ENCODE measurements around the gene RPS19. TPM values are rescaled to one million over a fixed set of nuclear protein-coding genes. Genes with fewer than 3 reads are reported as not detected.

The RPS19 gene
- total RNA-seq, 2 donors from 2014 or later, result 454 to 832 TPM

DNA sequence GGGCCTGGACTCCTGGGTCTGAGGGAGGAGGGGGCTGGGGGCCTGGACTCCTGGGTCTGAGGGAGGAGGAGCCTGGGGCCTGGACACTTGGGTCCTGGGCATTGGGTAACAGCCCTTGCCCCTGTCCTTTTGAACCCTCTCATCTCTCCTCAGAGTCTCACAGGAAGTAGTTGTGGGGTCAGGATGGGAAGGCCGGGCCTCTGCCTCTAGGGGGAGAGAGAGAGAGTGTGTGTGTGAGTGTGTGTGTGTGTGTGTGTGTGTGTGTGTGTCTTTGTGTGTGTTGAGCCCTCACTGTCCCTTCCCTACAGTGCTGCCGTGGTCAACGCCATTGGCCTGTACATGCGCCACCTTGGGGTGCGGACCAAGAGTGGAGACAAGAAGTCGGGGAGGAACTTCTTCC lies 33.8 kb downstream of the RPS19 start:
- no peaks in the 10 kb centered on the region for H3K27me3 ChIP-seq
- TF ChIP-seq POLR2A (IDR thresholded peaks at IDR 0.05), result no peak
- TF ChIP-seq, protein P1, sequence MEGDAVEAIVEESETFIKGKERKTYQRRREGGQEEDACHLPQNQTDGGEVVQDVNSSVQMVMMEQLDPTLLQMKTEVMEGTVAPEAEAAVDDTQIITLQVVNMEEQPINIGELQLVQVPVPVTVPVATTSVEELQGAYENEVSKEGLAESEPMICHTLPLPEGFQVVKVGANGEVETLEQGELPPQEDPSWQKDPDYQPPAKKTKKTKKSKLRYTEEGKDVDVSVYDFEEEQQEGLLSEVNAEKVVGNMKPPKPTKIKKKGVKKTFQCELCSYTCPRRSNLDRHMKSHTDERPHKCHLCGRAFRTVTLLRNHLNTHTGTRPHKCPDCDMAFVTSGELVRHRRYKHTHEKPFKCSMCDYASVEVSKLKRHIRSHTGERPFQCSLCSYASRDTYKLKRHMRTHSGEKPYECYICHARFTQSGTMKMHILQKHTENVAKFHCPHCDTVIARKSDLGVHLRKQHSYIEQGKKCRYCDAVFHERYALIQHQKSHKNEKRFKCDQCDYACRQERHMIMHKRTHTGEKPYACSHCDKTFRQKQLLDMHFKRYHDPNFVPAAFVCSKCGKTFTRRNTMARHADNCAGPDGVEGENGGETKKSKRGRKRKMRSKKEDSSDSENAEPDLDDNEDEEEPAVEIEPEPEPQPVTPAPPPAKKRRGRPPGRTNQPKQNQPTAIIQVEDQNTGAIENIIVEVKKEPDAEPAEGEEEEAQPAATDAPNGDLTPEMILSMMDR (IDR thresholded peaks at IDR 0.05), result no peak
- intact Hi-C loops (cut with DNase I), result loop anchor here (5.0 kb wide), 1 partner anchor 33 kb away; the partner anchor contains the start of gene ERFL
- peaks cover 1 to 21% of the 10 kb centered on the region in 2 donors for H3K36me3 ChIP-seq (replicated peaks in 1 of 2; ENCODE audit: insufficient read depth in 1 of 2, low read depth in 2 of 2)
- no peaks in the 10 kb centered on the region for H3K4me1 ChIP-seq
- no peaks in the 10 kb centered on the region for H3K9me3 ChIP-seq
- no peak overlapping the region for H3K4me3 ChIP-seq
- ATAC-seq, result no peak
- WGBS, 2 donors, result 78 to 89% methylated on average over 4 to 6 of the region's 6 CpGs
- H3K27ac ChIP-seq, result no peak overlapping the region
- no peak for DNase-seq

DNA sequence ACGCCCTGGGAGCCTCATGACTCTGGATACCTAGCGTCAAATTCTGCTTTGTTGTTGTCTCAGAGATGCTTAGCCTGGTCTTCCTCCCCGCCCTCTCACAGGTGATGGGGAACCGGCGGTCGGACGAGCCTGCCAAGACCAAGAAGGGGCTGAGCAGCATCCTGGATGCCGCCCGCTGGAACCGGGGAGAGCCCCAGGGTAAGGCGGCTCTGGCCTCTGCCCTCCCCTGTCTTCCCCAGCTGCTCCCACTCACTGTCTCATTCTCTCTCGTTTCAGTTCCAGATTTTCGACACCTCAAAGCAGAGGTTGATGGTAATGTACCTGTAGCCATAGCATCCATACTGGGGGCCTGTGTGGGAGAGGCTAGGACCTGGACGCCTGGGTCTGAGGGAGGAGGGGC lies 34.3 kb downstream of the RPS19 start:
- DNase-seq (no peak), ATAC-seq (no peak)
- H3K9me3 ChIP-seq, result no peaks in the 10 kb centered on the region
- H3K27ac ChIP-seq, result no peak overlapping the region
- peaks cover 5 to 23% of the 10 kb centered on the region in 2 donors for H3K36me3 ChIP-seq (replicated peaks in 1 of 2; ENCODE audit: insufficient read depth in 1 of 2, low read depth in 2 of 2)
- no peaks in the 10 kb centered on the region for H3K4me1 ChIP-seq
- WGBS, 2 donors, result 86 to 95% methylated on average over 13 to 14 of the region's 14 CpGs
- TF ChIP-seq POLR2A (IDR thresholded peaks at IDR 0.05), result no peak
- no peaks in the 10 kb centered on the region for H3K27me3 ChIP-seq
- intact Hi-C loops (cut with DNase I), result loop anchor here (5.0 kb wide), 1 partner anchor 33 kb away; the partner anchor contains the start of gene ERFL
- no peak overlapping the region for H3K4me3 ChIP-seq

DNA sequence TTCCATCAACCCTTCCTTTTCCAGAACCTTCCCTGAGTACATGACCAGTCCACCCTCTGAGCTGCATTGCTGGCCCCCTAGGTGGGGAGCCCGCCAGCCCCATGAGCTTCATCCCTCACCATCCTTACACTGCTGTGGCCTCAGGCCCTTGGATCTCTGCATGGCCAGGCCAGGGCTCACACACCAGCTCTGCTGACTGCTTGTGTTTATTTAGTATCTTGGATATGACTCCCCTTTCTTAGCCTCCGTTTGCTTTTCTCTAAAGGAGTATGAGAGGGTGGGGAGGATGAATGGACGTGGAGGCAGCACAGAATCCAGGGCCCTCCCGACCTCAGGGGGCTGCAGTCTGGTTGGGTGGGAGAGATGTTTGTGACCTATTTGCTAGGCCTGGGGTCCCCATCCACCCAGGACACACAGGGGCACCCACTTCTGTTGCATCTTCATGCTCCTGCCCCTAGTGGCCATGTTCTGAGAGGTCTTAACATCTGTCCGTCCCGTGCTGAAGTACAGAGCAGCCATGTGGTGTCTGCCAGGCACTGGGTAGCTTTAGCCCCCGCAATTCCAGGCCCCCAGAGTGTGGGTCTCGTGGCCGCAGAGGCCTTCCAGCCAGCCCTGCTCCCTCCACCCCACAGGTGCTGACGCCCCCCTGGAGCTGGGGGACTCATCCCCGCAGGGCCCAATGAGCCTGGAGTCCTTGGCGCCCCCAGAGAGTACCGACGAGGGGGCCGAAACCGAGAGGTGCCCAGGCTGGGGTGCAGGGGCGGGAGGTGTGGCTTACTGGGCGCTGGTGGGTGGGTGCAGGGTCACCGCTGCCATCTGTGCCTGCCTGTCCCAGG lies 35.9 kb downstream of the RPS19 start:
- DNase-seq (no peak), ATAC-seq (no peak)
- no peak for TF ChIP-seq POLR2A (IDR thresholded peaks at IDR 0.05)
- TF ChIP-seq, protein P1 (IDR thresholded peaks at IDR 0.05), result no peak
- 88 to 93% methylated on average over 6 to 19 of the region's 19 CpGs for WGBS, 2 donors
- H3K9me3 ChIP-seq, result no peaks in the 10 kb centered on the region
- intact Hi-C loops (cut with DNase I), result no loop called here
- no peaks in the 10 kb centered on the region for H3K4me1 ChIP-seq
- no peaks in the 10 kb centered on the region for H3K27me3 ChIP-seq
- peaks cover 5 to 30% of the 10 kb centered on the region in 2 donors for H3K36me3 ChIP-seq (replicated peaks in 1 of 2; ENCODE audit: insufficient read depth in 1 of 2, low read depth in 2 of 2)
- no peak overlapping the region for H3K4me3 ChIP-seq
- no peak overlapping the region for H3K27ac ChIP-seq

- Histone ChIP-seq H3K27ac (no peak overlapping the region), H3K4me1 (no peaks in the 10 kb centered on the region), H3K9me3 (no peaks in the 10 kb centered on the region), H3K36me3 (replicated peaks in 1 of 2; ENCODE audit: insufficient read depth in 1 of 2, low read depth in 2 of 2) (peaks cover 5 to 33% of the 10 kb centered on the region in 2 donors), H3K27me3 (no peaks in the 10 kb centered on the region), H3K4me3 (no peak overlapping the region)
- no peak for TF ChIP-seq POLR2A (IDR thresholded peaks at IDR 0.05)
- TF ChIP-seq, protein P1 (IDR thresholded peaks at IDR 0.05), result no peak
- no peak for ATAC-seq
- intact Hi-C loops (cut with DNase I), result no loop called here
- no peak for DNase-seq
- 80% methylated on average over 1 of the region's 1 CpG; no CpG with 5 or more reads in 1 of the 2 donors for WGBS, 2 donors
Observed at GRCh38 chr19:41896581-41896942, 36.5 kb downstream of the RPS19 start.

- no peak for ATAC-seq
- TF ChIP-seq, protein P1 (IDR thresholded peaks at IDR 0.05), result no peak
- no peak for TF ChIP-seq POLR2A (IDR thresholded peaks at IDR 0.05)
- H3K27me3 ChIP-seq, result no peaks in the 10 kb centered on the region
- peaks cover 5 to 40% of the 10 kb centered on the region in 2 donors for H3K36me3 ChIP-seq (replicated peaks in 1 of 2; ENCODE audit: insufficient read depth in 1 of 2, low read depth in 2 of 2)
- H3K4me3 ChIP-seq, result no peak overlapping the region
- no peak for DNase-seq
- 100% methylated on average over 3 of the region's 3 CpGs; no CpG with 5 or more reads in 1 of the 2 donors for WGBS, 2 donors
- no peaks in the 10 kb centered on the region for H3K4me1 ChIP-seq
- intact Hi-C loops (cut with DNase I), result no loop called here
- H3K9me3 ChIP-seq, result no peaks in the 10 kb centered on the region
- no peak overlapping the region for H3K27ac ChIP-seq
Observed at GRCh38 chr19:41897181-41897580, 37.1 kb downstream of the RPS19 start.
